GM12878 (cell line): ENCODE data around the gene MRPL41.

Experiments used
- CEBPB ChIP-seq, 2 experiments: fragments of 150-350 bp in 1 of 2; IDR thresholded peaks; 2 replicates each; pipeline ENCODE4 v1.6.1; 2012 to 2014; ENCODE audit warnings: low read depth in 2 of 2, low read length in 2 of 2, borderline replicate concordance in 1 of 2, inconsistent platforms in 1 of 2
- EP300 ChIP-seq, 2 experiments: fragments of 150-350 bp in 1 of 2; IDR thresholded peaks; 2 replicates each; pipeline ENCODE4 v1.6.1; 2011 to 2012; ENCODE audit warnings: low read depth in 2 of 2, low read length in 2 of 2, borderline replicate concordance in 1 of 2, improper control_type of control experiment in 1 of 2, inconsistent platforms in 1 of 2; ENCODE audit not compliant: control insufficient read depth in 1 of 2
- TF ChIP-seq, protein P1 (sequence below), 3 experiments: IDR thresholded peaks in 2 of 3; conservative IDR thresholded peaks in 1 of 3; 2 replicates each; pipeline ENCODE4 v1.5.1; 2011; ENCODE audit warnings: low read depth in 3 of 3, low read length in 3 of 3, mild to moderate bottlenecking in 3 of 3, control low read depth in 2 of 3, moderate library complexity in 2 of 3, inconsistent platforms in 1 of 3, mixed read lengths in 1 of 3; ENCODE audit not compliant: control insufficient read depth in 2 of 3, insufficient read depth in 1 of 3; ENCODE audit errors: extremely low read depth in 1 of 3

DNA sequence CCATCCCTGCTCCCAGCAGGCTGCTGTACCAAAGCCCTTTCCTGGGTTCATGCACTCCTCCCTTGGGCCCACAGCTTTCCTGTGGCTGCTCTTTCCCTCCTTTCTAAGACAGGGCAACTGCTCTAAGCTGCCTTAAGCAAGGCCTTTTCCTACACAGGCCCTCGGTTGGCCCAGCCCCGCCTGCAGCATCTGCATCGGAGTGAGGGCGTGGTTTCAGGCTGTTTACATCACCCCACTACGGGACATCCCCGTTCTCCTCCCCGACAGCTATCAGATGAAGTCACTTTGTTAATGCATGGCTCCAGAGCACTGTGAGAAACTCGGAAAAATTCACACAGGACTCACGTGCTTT lies 23.7 kb downstream of the MRPL41 start:
- no peak for TF ChIP-seq CEBPB (IDR thresholded peaks at IDR 0.05; ENCODE audit: borderline replicate concordance in 1 of 2, low read depth in 2 of 2, low read length in 2 of 2)
- TF ChIP-seq EP300 (IDR thresholded peaks at IDR 0.05; ENCODE audit: borderline replicate concordance in 1 of 2, control insufficient read depth in 1 of 2, low read depth in 2 of 2, low read length in 2 of 2): no peak
- TF ChIP-seq, protein P1, sequence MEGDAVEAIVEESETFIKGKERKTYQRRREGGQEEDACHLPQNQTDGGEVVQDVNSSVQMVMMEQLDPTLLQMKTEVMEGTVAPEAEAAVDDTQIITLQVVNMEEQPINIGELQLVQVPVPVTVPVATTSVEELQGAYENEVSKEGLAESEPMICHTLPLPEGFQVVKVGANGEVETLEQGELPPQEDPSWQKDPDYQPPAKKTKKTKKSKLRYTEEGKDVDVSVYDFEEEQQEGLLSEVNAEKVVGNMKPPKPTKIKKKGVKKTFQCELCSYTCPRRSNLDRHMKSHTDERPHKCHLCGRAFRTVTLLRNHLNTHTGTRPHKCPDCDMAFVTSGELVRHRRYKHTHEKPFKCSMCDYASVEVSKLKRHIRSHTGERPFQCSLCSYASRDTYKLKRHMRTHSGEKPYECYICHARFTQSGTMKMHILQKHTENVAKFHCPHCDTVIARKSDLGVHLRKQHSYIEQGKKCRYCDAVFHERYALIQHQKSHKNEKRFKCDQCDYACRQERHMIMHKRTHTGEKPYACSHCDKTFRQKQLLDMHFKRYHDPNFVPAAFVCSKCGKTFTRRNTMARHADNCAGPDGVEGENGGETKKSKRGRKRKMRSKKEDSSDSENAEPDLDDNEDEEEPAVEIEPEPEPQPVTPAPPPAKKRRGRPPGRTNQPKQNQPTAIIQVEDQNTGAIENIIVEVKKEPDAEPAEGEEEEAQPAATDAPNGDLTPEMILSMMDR (IDR thresholded peaks at IDR 0.05 in 2 of 3, conservative IDR thresholded peaks at IDR 0.05 in 1 of 3; ENCODE audit: control insufficient read depth in 2 of 3, extremely low read depth in 1 of 3, insufficient read depth in 1 of 3, low read depth in 3 of 3, low read length in 3 of 3): no peak
